Dedifferentiated amniotic fluid mesenchymal stem cell (primary cell): Measurements from ENCODE around the gene GNLY.

Experiments used
- DNase-seq: peaks from one replicate; pipeline ENCODE4 v3.0.0-alpha.2; 2016; ENCODE audit errors: extremely low spot score

GNLY gene

GRCh38 chr2:85744055-85744454, 49.9 kb downstream of the GNLY start:
- DNase-seq: no peak

- peak; percentile 62 for DNase-seq
These were observed 50.8 kb downstream of the GNLY start for GRCh38 chr2:85744741-85745601.

- no peak for DNase-seq
These were observed 51.5 kb downstream of the GNLY start for GRCh38 chr2:85745619-85746018.

- DNase-seq: no peak
These were observed 52.3 kb downstream of the GNLY start for GRCh38 chr2:85746321-85747004.

- no peak for DNase-seq
These were observed 53.3 kb downstream of the GNLY start for GRCh38 chr2:85747441-85747840.

GRCh38 chr2:85748039-85748734, 54.0 kb downstream of the GNLY start:
- no peak for DNase-seq
